GM21717 (cell line): ENCODE data around the gene MRPS31.
"Not testable (repeated sequence)": the region's sequence is repeated elsewhere in the genome, so short reads cannot be mapped to it uniquely, and the experiment has no call there.

Experiments
- ATAC-seq: cut with Tn5 transposase; IDR thresholded peaks from one replicate; pipeline ENCODE4 v1.9.1; 2021; ENCODE audit warnings: mild to moderate bottlenecking, moderate library complexity; ENCODE audit not compliant: unreplicated experiment

Gene MRPS31

DNA sequence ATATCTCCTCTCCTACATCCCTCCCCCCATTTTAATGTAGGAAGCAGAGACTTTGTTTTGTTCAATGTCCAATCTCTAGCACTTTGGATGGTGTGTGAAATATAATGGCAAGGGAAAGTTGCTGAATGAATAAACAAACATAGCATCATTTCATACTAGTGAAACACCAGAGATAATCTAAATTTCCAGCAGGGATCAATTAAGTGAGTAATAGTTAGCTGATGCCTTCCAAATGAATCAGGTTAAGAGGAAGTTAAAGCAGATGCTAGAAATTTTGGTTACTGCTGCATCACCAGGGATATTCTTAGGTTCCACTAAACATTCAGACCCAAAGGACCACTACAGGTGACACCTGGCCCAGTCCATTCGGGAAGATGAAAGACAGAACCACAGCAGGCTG is 8.1 kb downstream of the MRPS31 start:
- no peak for ATAC-seq

- ATAC-seq = peak; percentile 46
Observed at GRCh38 chr13:40758811-40759210, 12.2 kb downstream of the MRPS31 start.

DNA sequence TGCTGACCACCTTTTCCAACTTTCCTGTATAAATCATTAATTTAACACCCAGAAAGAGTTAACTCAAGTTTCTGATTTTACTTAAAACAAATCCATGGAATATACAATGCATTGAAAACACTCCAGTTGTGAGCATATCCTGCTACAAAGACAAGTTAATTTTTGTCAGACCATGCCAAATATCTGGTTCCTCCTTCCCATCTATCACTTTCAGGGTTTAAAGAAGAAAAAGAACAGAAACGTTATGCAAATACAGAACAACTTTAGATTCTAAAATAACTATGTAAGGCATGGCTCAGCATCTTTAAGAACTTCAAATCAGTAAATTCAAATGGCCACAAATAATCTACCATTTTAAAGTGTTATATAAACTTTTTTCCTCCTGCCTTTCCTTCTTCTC is 14.9 kb downstream of the MRPS31 start:
- ATAC-seq = peak; percentile 66

DNA sequence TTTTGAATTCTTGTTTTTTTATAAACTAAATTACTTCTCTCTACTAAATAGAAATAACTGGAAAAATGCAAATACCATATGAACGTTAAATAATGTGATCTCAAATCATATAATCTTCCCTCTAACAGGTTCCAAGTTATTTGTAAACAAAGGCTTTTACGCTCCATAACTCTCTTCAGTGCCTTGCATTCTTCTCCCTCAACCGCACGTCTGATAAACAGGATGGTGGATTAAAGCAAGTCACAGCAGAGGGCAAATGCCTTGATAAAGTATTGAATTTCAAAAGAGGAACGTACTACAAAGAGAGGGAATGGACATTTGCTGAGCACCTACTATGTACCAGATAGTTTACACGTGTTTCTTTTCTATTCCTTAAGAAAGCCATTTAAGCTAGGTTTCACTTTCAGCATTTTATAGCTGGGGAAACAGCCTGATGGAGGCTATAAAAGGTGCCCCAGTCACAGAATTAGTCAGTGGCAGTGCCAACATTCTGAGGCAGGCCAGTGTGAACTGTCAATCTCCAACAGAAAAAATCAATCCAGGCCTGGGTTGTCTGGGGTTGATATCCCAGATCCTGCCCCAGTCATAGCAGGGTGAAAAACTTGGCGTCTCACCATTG is 15.8 kb downstream of the MRPS31 start:
- no peak for ATAC-seq

DNA sequence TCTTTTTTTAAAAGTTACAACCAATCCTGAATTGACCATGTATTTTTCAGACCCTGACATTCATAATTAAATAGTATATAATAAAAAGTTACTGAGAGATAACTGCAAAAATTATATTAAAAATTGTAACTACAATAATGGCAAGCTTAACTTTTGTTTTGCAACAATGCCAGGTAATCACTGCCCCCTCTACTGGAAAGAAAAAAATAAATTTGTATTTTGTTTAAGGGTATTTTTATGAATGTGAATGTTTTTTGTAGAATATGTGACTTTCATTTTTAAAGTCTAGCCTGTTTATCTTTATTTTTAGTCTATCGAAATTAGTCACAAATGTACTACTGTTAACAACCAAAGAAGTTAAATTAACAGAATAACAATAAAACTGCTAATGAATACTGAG is 21.7 kb downstream of the MRPS31 start:
- ATAC-seq = no peak

DNA sequence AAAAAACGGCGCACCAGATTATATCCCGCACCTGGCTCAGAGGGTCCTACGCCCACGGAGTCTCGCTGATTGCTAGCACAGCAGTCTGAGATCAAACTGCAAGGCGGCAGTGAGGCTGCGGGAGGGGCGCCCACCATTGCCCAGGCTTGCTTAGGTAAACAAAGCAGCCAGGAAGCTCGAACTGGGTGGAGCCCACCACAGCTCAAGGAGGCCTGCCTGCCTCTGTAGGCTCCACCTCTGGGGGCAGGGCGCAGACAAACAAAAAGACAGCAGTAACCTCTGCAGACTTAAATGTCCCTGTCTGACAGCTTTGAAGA is 35.8 kb downstream of the MRPS31 start:
- ATAC-seq = not testable (repeated sequence)

DNA sequence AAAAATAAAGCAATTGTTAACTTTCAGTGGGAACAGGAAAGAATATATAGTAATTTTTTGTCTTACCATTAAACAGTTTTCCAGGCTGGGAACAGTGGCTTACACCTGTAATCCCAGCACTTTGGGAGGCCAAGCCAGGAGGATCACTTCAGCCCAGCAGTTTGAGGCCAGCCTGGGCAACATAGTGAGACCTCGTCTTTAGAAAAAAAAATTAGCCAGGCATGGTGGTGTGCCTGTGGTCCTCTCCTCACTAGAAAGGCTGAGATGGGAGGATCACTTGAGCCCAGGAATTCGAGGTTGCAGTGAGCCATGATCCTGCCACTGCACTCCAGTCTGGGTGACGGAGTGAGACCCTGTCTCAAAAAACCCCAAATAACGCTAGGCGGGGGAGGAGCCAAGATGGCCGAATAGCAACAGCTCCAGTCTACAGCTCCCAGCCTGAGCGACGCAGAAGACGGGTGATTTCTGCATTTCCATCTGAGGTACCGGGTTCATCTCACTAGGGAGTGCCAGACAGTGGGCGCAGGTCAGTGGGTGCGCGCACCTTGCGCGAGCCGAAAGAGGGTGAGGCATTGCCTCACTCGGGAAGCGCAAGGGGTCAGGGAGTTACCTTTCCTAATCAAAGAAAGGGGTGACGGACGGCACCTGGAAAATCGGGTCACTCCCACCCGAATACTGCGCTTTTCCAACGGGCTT is 36.3 kb downstream of the MRPS31 start:
- ATAC-seq = not testable (repeated sequence)

- no peak for ATAC-seq
Observed at GRCh38 chr13:40732658-40733057, 38.3 kb downstream of the MRPS31 start.

- no peak for ATAC-seq
Observed at GRCh38 chr13:40728595-40728994, 42.4 kb downstream of the MRPS31 start.

GRCh38 chr13:40714433-40714832 is 56.6 kb downstream of the MRPS31 start:
- not testable (repeated sequence) for ATAC-seq

DNA sequence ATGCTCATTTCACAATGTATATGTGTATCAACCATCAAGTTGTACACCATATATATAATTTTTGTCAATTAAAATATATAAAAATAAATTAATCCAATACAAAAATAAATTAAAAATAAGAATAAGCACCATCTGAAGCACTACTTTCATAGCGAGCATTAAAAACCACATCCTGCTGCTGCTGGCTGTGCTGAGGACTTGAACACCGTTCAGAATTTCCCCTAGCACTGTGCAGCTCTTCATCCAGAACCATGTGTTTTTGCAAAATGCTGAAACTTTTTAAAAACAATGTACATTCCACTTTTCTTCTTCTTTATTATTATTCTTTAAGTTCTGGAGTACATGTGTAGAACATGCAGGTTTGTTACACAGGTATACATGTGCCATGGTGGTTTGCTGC is 64.6 kb downstream of the MRPS31 start:
- ATAC-seq = no peak

- peak; percentile 77 for ATAC-seq
Observed at GRCh38 chr13:40697711-40698110, 73.3 kb downstream of the MRPS31 start.

- no peak for ATAC-seq
Observed at GRCh38 chr13:40694426-40694825, 76.6 kb downstream of the MRPS31 start.

DNA sequence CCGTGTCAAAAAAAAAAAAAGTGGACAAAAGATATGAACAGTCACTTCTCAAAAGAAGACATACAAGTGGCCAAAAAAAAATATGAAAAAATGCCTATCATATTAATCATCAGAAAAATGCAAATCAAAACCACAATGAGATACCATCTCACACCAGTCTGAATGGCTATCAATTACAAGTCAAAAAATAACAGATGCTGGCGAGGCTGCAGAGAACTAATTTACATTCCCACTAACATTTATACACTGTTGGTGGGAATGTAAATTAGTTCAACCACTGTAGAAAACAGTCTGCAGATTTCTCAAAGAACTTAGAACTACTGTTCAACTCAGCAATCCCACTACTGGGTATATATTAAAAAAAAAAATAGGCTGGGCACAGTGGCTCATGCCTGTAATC is 78.0 kb downstream of the MRPS31 start:
- no peak for ATAC-seq

- ATAC-seq = no peak
Observed at GRCh38 chr13:40688781-40689180, 82.2 kb downstream of the MRPS31 start.

GRCh38 chr13:40682449-40683240 is 88.3 kb downstream of the MRPS31 start:
- ATAC-seq = no peak

DNA sequence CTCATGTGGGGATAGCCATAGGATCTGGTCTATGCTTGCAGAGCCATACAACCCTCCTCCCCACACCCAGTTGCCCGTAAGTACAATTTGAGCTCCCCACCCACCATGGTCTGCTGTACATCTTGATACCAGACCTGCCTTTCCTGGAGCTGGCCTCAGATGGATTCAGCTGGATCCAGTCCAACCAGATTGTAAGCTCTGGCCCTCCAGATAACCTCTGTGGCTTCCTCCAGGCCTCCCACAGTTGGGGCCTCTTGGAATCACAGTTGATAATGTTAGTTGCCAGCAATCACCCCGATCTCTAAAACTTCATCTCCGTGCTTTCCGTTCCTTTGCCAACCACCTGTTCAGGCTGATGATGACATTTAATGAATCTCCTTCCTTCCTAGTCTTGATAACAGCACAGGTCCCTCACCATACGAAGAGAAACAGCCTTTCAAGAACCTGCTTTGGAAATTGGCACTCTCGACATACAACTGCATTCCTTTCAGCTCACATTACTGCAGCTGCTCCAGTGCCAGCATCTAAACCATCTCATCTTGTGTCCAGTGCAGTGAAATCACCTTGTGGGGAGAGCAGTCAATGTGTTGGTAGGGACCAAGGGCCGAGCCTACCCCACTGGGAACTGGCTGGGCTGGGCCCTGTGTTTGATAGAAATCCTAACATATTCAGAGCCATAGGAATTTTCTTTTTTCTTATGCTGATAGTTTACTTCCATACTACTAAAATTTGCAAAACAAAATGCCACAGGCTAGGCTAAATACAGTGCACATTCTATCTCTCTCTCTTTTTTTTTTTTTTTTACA is 89.4 kb downstream of the MRPS31 start:
- no peak for ATAC-seq

GRCh38 chr13:40680659-40681323 is 90.2 kb downstream of the MRPS31 start:
- ATAC-seq = no peak

- ATAC-seq = no peak
Observed at GRCh38 chr13:40679480-40679985, 91.5 kb downstream of the MRPS31 start.
